Amniotic stem cell (primary cell): Measurements from ENCODE around the gene URB1.
"Not testable (repeated sequence)": the region's sequence is repeated elsewhere in the genome, so short reads cannot be mapped to it uniquely, and the experiment has no call there.

Experiments
- DNase-seq: peaks from one replicate; lab custom pipeline; 2025; lab: John Stamatoyannopoulos, UW

URB1 gene

DNA sequence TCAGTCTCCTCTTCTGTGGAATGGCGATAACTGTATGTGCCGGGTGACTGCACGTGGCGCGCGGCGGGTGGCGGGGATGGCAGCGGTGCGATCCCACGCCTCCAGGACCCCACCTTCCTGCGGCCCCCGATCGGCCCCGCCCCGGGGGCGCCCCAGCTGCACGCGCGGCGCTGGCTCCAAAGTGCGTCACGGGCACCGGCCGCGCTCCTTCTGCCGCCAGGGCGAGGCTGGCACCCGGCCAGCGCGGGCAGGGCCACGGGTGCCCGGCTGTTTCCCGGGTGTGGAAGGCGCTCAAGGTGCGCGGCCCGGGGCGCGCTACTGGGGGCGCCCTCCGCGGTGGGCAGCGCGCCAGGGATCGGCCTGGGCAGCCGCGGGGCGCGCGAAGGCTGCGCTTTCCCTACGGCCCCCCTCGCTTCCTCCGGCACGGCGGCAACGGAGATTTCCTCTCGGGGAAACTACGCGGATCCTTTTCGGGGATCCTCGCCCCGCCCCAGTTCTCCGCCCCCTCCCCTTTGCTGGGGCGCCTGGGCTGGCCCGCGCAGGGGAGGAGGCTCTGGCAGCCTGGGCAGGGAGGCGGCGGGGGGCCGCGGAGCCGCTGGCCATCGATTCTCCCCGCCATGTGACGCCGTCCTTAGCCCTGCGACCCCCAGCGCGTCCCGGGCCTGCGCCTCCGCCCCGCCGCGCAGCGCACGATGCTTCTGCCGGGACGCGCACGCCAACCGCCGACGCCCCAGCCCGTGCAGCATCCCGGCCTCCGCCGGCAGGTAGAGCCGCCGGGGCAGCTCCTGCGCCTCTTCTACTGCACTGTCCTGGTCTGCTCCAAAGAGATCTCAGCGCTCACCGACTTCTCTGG, 19.6 kb upstream of the URB1 start, which contains the start of gene EVA1C:
TSS of gene EVA1C (plus strand) at position 545 of the 853 bp plus-strand sequence. CDS start at position 693, 148 bp downstream.
- DNase-seq: no peak

DNA sequence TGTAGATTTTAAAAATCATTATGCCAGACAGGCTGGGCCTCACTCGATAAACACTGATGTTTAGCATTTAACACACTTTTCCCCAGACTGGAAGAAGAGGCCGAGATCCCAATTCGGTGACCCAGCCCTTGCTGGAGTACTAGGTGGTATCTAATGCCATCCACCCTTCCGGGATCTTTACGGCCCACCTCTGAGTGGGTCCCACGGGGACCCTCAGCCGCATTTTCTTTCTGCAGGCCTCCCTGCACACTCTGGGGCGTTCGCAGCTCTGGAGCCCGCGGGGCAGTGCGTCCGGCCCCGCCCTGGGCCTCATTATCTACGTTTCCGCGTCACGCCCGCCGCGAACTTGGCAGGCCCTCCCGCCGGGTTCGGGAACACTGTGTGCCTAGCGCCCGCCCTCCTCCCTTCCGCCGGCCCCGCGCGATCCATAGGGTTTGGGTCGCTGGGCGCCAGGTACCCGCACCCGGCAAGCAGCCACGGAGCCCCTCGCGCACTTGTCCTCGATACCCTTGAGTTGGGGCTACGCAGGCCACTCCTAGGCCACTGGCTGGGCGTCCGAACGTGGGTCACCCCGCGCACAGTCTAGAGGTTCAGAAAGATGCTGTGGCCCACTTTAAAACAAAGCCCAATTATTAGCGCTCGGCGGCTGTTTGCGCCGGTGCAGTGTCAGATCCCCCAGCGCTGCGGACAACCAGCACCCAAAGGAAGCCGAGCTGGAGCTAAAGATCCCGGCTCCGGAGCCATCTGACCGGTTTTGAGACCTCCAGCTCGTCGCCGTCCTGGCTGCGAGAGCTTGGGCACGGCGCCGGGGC, 18.7 kb upstream of the URB1 start:
- DNase-seq: no peak

DNA sequence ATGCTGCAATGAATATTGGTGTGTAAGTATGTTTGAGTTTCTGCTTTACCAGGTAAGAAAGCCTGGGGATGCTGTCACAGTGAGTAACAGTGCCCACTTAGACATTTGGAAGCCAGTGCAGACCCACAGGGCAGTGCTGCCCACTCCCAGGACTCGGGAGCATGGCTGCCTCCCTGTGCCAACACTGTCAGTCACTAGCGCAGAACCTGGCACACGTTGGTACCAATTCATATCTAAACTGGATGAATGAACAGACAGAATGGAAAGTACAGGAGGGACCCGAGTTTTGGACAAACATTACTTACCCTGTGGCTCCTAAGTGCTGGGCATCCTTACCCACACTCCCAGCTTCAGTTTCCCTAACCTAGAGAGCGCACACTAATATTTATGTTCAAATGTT, 18.1 kb upstream of the URB1 start:
- no peak for DNase-seq

DNA sequence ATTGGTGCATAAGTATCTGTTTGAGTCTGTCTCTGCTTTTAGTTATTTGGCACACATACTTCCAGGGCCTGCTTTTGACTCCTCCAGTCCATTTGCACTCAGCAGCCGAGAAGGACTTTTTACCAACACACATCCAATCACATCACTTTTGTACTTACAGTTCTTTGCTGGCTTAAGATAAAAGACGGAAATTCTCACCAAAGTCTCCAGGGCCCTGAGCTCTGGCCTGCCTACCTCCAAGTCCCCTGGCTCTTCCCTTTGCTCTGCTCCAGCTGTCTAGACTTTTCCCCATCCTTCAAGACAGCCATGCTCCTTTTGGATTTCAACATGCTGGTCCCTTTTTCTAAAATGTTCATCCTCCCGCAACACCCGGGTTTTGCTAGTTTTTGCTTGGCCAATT, 17.5 kb upstream of the URB1 start:
- DNase-seq: no peak

DNA sequence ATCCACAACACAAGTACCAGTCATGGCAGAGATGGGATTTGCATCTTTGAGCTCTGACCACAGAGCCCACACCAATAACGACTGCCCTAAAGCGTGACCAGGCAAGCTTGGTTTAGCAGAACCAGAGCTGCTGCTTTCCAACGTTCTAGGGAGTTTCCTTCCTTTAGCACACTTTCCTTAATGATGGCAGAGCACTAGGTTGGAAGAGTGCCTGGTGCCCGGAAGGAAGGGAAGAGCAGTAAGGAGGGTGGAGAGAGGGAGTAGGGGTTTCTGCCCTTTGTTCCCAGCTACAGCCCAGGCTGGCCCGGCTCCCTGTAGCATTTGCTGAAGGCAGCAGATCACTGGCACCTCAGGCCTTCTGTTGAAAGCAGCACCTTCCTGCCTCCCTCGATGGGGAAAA, 13.6 kb upstream of the URB1 start:
- DNase-seq: no peak

DNA sequence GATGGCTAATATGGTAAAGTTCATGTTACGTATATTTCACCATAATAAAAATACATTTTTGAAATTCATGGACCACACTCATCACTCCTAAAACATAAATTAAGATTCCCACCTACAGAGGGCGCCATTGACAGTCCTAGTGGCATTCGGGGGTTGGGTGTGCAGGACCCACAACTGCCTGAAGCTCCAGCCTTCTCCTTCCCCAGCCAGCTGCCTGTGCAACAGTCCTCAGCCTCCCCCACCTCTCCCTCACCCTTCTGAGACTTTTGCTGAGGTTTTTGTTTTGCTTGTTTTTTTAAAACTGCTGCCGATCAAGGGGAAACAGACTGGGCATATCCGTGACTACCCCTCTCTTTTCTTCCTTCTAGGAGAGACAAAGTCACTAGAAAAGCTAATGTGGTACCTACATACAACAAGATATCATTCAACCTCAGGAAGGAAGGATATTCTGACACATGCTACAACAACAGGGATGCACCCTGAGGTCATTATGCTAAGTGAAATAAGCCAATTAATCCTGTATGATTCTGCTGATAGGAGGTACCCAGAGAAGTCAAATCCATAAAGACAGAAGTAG, 10.5 kb upstream of the URB1 start:
- peak; percentile 66 for DNase-seq

DNA sequence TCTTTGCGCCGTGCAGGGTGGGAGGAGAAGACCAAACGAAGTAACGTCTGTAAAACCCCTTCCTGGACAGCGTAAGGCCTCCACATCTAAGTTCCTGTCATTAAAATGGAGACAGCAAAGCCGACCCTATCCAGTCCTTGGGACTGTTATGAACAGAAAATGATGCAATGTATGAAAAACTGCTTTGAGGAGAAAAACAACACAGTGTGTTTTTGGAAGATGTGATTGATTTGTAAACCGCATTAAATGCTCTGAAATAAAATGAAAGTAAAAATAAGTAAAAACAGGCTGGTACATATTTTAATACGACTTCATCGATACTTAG, 827 bp upstream of the URB1 start:
- DNase-seq: no peak

DNA sequence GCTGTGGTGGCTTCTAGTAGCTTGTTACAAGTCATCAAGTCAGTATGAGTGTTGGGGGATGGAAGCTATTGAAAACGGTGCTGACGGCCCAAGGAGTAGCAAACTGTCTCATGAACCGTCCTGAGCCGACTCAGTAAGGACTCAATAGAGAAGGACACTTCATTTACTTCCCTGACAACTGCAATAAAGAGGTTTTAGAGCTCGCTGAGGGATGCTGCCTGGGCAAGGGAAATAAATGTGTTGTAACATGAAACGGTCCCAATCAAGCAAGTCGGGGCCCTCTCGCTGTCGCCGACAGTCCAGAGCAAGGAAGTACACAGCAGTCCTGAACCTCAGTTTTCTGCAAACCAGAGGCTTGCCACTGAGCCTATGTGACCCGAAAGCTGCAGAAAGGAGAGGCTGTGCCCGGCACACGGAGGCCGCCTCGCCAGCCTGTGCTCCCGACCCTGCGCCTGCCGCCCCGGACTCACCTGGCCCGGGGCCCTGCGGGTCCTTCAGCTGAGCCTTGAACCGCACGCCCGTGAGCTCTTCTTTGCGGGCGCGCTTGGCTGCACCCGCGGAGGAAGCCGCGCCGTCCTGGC, 423 bp downstream of the URB1 start:
- no peak for DNase-seq

DNA sequence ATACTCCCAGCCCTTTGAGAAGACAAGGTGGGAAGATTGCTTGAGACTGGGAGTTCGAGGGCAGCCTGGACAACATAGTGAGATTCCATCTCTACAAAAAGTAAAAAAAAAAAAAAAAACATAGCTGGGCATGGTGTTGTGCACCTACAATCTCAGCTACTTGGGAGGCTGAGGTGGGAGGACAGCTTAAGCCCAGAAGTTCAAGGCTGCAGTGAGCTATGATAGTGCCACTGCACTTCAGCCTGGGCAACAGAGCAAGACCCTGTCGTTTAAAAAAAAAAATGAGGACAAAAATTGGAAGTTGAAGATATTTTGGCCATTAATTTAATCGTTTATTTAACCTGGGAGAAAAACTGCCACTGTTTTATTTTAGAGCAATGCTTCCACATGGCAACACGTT, 1.1 kb downstream of the URB1 start:
- no peak for DNase-seq

DNA sequence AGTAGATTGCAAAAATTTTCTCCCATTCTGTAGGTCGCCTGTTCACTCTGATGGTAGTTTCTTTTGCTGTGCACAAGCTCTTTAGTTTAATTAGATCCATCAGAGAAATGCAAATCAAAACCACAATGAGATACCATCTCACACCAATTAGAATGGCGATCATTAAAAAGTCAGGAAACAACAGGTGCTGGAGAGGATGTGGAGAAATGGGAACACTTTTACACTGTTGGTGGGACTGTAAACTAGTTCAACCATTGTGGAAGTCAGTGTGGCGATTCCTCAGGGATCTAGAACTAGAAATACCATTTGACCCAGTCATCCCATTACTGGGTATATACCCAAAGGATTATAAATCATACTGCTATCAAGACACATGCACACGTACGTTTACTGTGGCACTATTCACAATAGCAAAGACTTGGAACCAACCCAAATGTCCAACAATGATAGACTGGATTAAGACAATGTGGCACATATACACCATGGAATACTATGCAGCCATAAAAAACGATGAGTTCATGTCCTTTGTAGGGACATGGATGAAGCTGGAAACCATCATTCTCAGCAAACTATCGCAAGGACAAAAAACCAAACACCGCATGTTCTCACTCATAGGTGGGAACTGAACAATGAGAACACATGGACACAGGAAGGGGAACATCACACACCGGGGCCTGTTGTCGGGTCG, 2.1 kb downstream of the URB1 start:
- not testable (repeated sequence) for DNase-seq

DNA sequence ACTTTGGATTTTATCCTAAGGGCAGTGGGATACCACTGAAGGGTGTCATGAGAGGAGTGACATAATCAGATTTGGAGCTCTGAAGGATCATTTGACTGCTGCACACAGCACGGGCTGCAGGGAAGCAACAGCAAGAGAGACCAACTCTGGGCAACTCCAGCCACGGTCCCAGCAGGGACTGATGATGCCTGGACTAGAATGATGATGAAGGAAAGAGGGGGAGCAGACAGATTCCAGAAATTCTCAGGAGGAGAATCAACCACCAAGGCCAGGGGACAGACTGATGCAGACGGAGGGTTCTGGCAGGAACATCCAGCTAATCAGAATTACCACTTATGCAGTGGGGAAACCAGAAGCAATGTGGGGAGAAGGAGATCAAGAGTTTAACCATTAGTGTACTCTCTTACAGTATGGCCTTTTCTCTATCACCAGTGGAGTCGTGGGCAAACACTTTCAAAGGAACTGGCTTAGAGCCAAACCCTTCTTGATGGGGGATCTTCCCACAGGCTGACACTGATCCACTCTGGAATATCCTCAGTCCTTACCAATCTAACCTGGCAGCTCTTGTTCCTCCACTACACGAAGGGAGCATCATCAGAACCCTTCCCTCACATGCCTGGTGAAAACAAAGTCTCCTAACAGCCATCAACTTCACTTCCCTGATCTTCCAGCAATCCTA, 3.3 kb downstream of the URB1 start:
- DNase-seq: no peak

DNA sequence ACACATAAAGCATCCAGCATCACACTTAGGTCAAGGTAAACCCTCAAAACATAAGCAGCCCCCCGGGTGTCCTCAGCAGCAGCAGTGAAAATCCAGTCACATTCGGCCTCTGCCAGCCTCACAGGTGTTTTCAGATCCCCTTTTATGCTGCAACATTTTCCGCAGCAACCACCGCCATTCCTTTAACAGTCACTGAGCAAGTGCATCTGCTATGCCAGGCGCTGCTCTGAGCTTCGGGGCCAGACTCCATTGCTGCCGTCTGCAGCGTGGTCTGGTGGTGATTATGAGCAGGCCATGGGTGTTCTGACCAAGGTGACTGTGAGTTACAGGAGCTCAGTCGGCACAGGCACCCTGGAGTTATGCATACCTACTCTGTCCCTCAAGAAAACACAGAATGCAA, 4.5 kb downstream of the URB1 start:
- DNase-seq: no peak

DNA sequence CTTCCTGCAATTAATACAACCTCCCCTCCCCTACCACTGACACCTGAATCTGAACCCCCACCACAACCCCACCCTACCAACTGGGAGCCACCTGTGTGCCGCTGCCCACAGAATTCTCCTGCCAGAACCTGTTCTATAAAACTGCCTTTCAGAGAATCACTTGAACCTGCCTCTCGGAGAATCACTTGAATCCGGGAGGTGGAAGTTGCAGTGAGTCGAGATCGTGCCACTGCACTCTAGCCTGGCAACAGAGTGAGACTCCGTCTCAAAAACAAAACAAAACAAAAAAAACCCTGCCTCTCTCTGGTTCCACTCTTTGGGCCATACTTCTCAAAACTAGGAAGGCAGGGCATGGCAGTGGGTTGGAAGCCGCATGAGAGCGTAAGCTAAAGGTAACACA, 5.7 kb downstream of the URB1 start:
- DNase-seq: no peak

DNA sequence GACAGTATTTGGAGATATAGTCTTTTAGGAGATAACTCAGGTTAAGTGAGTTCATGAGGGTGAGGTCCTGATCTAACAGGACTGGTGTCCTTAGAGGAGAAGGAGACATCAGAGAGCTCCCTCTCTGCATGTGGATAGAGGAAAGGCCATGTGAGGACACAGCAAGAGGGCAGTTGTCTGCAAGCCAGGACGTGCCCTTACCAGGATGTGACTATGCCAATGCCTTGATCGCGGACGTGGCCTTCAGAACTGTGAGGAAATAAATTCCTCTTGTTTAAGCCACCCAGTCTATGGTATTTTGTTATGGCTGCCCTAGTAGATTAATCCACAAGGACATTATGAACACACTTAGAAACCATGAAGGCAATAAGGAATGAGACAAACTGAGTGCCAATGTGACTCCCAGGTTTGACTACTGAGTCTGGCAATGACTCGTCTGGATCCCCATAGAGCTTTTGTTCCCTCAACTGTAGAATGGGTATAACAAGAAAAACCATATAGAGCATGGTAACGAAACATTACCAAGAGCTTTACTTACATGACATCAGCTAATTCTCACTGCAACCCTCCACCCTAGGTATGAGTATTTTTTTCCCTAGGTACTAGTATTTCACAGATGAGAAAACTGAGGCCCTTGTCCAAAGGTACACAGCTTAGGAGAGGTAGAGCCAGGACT, 6.5 kb downstream of the URB1 start:
- no peak for DNase-seq

DNA sequence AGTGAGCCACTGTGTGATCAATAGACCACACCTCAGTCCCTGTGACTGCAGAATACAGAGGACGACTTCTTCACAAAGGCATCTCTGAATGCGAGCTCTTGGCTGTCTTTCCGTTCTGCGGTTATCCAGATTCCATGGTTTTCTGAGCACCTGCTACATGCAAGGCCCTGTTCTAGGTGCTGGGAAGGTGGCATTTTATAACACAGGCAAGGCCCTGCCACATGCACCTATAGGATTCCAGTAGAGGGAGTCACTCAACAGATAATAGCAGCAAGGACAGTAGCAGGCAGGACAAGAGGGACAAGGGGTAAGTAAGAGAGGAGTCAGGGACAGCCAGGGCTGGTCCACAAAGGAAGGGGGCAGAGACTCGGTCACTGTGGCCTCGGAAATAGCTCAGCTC, 9.0 kb downstream of the URB1 start:
- DNase-seq: no peak

DNA sequence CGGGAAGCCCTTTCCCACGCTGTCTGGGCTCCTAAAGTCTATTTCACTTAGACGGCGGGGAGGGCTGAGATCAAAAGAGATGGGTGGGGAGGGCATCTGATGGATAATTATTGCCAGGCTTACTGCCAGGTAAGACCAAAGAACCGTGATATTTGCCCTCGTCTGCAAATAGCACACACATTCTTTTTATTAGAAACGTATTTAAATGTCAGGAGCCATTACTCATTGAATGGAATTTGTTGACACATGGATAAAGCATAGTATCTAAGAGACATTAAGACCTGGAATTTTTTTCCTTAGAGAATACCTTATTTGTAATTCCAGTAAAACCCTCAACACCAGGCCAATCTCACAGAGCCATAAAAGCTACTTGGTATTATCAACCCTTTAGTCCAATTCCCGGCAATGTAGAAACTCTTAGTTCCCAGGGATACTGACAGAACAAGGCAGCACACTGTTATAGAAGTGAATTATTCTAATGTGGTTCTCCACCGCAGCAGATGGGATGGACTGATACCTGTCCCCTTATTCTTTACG, 10.6 kb downstream of the URB1 start:
- no peak for DNase-seq

DNA sequence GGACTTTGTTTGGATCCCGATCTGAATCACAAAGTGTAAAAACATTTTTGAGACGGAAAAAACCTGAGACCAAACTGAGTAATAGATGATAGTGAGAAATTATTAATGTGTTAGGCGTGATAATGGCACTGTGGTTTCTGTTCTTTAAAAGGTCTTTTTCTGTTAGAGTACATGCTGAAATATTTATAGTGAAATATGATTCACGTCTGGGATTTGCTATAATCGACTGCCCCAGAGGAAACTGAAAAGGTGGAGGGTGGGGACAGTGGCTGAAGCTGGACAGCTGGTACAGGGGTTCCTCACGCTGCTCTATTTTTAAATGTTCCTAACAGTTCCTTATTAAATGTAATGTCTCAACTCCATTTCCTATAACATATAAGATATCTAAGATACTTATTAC, 11.2 kb downstream of the URB1 start:
- no peak for DNase-seq

DNA sequence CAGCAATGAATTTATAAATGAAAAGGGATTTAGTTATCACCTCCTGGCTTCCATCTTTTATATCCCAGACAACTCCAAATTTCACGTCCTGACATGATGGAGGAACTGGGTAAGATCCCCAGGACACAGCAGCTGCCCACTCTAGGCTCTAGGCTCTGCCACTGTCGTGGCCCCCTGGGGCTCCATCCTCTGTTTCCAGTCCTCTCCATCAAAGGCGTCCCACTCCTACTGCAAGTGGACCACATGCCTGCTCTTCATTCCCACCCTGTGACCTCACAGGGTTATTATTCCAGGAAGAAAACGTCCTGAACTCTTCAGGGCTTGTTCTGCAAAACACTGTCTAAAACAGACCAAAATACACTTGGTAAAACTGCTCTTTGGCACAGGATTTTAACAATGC, 11.9 kb downstream of the URB1 start:
- DNase-seq: no peak

DNA sequence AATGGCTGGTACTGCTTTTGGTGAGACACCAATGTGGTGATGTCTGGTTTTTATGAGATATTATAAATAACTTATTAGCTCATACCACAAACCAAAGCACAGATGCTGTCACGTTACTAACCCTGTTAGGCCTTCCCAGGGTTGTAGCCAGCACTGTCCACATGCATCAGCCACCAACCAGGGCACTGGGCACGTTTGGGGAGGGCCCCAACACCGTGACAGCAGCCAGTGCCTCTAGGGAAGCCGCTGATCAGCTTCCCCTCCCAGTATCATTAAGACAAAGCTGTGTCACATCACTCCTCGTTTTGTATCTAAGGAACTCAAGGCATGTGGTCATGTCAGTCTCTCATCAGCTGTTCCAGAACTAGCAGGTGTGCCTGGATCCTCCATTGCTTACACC, 13.9 kb downstream of the URB1 start:
- no peak for DNase-seq

DNA sequence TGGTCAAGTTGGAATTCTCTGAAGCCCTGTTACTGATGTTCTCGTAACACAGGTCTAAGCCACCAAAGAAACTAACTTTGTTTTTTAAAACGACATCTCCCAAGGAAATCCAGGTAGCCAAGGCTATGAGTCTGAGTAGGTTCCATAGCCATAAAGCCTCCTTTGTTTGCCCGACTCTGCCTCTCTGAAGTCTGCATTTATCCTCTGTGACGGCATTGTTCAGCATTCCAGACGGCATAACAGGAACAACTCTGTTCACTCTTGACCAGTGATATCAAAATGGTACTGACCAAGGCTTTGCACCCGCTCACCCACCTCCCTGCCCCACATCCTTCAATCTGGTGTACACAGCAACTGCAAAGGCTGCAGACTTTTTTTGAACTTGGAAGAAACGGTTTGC, 14.8 kb downstream of the URB1 start:
- no peak for DNase-seq

DNA sequence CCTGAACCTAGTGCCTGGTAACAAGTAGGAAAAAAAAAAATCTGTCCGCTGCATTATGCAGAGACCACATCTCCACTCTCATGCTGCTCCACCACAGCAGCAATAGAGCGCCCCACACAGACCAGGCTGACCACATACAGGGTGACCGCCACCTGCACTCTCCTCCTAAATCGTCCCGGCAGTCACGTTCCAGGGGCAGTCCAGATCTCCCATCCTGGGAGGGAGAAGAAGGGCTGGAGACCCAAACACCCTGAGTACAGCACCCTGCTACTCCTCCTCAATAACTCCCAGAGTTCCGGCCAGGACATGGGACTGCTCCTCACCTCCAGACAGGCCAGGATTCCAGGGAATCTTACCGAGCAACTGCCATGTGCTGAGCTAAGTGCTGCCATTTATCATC, 15.3 kb downstream of the URB1 start:
- no peak for DNase-seq
